Kidney tubule cell (primary cell): ENCODE measurements around the gene PSMB5.
A peak's percentile ranks its signal among the peaks of the same experiment; 100 is the strongest.

Source experiments
- DNase-seq: peaks from one replicate; pipeline ENCODE4 v3.0.0-alpha.2; 2018; ENCODE audit warnings: low spot score

PSMB5 gene

DNA sequence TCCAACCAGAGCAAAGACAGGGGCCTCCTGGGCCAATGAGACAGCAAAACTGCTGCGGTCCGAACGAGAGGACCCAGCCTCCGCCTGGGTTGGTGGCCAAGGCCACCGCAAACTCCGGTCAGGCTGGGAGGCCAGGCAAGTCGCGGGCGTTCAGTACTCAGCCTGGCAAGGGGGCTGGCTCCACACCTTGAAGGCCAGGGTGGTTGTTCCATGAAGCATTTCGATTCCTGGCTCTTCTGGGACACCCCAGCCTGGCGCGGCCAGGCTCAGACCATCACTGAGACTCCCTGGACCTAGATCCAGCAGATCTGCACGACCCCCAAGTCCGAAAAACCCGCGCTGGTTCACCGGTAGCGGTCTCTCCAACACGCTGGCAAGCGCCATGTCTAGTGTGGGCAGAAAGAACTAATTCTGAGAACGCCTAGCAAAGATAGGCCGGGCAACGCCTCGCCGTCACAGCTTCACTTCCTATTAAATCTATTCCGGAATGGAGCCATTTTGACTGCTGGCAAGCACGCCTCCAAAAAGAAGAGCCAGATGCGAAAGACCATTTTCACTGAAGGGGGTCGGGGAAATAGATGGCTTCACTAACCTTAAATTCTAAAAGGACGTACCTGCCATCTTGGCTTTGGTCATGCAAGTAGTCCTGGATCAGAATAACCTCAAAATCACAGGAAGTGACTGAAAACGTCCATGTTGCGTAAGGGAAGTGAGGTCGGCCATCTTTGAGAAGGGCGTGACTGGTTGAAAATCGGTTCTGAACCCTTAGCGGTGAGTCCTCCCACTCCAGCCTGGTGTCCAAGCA, at the start of gene PSMB5:
PSMB5 (minus strand) TSS at position 403 of the 805 bp plus-strand sequence; CDS start at position 384, 19 bp downstream.
- DNase-seq, result peak; percentile 97

DNA sequence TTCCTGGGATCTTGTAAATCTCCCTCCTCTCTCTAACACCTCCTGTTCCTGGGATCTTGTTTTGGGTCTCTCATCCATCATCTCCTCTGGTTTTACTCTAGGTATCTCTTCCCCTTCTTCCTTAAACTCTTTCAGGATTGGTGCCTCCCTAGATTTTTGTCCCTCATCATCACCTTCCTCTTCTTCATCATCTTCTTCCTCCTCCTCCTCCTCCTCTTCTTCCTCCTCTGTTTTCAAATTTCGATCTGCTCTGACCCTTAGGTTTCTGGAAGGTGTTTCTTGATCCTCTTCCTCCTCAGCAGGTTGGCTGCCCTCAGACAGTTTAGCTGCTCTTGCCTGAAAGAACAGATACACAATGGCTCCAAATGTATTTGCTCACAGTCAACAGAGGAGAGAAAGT, 45.8 kb upstream of the PSMB5 start:
- DNase-seq, result no peak

DNA sequence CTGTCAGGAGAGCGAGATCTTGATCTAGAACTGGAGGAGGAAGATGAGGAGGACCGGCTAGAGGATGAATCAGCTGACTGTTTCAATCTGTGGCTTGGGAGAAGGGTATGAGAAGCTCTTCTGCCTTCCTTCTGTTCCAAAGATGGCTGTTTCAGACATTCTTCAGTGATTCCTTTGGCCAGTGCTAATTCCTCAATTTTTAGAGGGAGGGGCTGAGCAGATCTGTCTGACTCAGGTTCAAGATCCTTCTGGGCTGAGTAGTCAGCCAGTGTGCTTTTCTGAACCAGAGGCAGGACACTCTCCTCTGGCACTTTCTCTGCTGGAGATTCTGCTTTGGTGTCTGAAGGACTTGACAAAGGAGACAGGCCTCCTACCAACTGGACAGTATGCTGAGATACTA, 45.0 kb upstream of the PSMB5 start:
- DNase-seq, result peak; percentile 28

DNA sequence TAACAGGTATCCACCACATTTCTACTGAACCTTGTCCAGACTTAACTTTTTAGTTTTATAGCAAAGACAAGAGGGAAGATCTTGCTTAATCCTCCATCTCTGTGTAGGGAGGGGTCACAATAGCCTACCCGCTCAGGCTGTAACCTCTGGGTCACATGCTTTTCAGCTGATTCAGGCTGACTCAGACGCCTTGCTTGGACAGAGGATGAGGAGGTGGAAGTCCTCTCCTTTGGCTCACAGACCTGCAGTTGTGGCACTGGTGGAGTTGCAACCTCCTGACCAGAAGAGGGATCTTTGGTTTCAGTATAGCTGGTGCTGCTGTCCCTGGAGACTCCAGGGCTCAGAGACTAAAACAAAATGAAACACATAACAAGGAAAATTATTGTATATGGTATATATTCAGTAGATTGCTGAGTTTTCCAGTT, 44.0 kb upstream of the PSMB5 start:
- DNase-seq, result peak; percentile 95

DNA sequence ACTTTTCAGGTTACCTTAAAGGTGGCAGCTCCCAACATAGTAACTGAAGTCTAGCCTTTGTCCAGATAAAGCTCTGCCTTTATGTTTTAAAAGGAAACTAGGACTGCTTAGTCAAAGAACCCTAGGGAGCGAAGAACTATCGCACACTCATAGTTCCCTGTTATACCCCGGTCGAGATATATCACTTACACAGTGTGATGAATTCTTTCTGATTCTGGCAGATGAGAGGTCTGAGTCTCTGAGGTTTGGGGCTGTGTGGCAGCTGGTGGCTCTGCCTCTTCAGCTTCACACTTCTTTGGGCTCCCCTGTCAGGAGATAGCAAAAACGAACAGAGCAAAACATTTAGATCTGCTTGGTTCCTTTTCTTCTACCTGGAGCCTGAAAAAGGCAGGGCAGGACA, 43.3 kb upstream of the PSMB5 start:
- DNase-seq, result no peak

DNA sequence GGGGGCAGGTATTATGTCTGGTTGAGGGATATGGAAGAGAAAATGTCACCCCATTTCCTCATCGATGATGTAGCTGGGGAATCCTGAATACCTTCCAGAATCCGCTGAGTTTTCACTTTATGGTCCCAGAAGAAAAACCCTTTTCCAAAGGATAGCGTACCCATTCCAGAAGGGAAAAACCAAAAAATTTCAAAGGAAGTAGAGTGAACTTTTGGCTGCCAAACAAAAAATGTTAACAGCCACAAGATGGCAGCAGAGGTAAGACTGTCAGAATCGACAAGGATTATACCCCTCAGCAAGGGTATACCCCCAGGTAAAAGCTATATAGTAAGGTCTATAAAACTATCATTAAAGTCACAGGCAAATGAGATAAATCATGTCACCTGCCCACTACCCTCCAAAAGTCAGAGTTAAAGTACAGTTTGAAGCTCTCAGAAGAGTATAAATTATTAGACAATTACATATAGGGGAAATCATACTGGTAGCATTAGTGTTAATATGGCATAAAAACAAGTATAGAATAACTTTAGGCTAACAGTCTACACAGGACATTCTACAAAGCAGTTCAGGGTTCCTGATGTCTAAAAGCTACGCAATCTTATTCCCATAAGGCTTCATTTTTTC, 42.2 kb upstream of the PSMB5 start:
- DNase-seq, result peak; percentile 43

DNA sequence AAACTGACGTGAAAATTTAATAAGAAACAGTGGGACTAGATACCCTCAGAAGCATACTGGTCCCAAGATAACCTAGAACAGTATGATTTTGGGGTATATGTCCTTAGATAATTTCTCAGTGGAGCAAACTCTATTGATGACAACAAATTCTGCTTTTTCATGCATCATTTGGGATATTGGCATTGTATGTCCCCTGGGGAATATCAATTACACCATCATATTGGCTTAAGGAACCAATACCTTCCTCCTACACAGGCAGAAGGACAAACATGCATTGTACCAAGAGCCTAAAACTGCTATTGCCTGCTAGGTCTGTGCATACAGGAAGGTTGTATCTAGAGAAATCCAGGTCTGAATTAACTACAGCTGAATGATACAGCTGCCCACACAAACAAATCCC, 40.2 kb upstream of the PSMB5 start:
- no peak for DNase-seq

DNA sequence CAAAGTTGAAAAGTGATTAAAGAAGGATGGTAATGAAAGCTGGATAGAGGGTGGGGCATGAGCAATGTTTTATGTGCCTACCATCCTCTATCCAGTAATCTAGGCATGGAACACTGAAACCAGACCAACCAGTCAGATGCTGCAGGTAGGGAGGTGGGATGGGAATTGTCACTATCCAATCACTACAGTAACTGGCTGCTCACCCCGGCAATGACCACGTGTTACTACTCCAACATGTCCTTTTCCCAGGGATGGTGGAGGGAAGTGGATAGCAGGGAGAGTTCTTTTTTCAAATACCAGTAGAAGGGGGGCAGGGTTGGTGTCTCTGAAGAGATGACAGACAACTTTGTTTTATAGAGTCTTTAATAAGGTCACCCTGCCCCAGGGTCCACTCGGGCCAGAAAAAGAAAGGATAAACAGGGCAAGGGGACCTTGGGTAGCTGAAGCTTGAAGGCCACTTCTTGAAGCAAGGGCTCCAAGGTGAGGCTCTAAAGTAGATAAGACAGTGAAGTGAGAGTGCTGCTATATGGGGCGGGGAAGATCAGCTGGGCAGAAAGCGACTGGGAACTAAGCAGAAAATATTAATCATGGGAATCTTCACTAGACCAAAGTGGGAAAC, 37.3 kb upstream of the PSMB5 start:
- peak; percentile 34 for DNase-seq

DNA sequence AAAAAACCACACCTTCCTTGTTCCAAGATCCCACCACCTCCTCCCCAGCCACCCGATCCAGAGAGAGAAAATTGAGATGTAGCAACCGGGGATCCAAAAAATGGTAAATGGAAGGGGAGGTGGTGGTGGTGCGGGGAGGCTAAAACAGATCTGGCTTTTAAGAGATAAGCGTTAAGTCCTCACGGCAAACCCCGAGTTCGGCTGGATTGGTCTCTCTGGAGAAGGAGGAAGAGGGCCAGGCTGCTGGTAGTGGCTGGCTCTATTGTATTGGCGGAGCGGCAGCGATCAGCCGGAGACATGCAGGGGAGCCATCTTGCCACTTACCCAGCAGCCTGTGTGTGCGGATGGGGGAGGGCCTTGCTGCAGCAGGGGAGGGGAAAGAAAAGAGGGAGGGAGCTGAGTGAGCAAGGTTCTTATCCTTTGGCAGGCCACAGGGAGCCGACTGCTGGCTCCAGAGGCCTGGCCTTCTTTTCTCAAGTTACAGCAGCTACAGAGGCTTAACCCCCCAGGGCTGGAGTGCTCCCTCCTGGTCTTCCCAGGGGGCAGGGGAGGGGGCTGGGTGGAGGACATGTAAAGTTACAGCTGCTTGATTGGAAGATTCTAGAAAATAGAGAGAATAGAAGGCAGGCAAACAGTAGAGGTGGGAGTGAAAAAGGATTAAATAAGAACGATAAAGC, 36.7 kb upstream of the PSMB5 start:
- peak; percentile 90 for DNase-seq

DNA sequence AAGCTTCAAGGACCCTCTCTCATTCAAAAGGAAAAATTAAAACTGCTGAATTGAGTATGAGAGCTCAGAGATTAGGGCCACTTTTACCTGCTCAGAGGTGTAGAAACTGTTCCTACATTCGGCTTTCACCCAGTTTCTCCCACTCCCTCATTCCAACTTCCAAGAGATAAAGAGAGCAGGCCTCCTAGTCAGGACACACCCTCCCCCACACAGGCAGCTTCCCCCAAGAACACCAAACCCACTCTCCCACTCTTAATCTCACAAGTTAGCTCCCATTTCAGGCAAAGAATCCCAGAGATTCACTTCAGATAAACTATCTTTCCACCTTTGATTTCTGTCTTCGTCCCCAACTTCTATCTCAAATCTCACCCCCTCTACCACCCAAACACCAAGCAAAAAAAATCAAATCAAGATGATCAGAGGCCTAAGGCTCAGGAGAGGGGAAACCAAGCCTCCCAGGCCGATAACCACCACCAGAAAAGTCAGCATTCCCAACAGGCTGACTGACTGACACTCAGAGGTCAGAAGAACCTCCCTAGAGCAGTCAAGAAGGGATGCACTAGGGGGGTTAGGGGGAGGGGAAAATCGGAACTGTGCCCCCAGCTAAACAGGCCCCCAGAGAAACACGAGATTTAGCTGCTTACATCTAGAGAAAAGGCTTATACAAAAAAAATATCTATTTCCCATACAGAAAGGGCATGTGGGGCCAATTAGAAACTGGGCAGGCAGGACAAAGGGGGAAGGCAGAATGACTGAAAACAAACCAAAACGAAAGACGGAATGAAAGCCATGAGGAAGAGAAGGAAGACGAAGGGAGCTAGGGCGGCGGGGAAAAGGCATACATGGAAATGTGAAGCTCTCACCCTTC, 35.8 kb upstream of the PSMB5 start:
- no peak for DNase-seq

DNA sequence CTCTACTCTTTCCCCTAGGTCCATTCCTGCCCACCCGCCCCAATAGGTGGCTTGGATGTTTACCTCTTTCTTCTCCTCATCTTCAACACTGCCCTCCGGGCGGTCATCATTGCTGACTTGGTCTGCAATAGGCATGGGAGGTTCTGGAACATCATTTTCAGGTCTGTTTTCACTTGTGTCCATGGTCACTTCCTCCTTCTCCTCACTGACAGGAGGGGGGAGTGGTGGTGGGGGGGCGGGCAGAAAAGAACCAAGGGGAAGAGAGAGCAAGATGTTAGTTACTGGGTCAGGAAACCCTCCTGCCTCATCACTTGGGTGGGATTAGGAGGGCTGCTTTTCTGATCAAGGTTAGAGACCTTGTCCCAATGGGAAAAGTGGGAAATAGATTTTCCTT, 34.7 kb upstream of the PSMB5 start:
- DNase-seq, result no peak

DNA sequence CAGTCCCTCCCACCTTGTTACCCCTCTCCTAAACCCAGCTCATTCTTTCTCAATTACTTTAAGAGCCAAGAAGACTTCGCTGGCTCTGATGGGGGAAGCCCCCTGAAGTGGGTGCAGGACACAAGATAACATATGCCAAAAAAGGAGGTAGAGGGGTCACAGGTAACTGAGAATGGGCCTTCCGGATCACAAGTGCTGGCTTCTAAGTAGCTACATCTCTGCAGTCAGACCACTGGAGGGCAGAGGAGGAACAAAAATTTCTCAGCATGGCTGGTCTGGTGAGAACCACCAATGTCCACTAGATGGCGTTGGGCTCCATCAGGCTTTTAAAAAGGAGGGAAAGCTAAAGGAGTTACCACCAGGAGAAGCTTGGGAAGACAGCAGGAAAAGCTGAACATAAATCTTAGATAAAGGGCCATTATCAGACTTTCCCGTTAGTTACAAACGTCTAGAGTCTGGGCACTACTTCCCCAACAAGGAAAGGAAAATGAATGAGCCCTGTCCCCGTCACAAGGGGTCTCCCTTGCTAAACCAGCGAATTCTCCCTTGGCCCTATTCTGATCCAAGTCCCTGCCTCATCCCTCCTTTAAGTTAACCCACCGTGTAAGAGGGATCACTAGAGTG, 34.2 kb upstream of the PSMB5 start:
- peak; percentile 92 for DNase-seq

DNA sequence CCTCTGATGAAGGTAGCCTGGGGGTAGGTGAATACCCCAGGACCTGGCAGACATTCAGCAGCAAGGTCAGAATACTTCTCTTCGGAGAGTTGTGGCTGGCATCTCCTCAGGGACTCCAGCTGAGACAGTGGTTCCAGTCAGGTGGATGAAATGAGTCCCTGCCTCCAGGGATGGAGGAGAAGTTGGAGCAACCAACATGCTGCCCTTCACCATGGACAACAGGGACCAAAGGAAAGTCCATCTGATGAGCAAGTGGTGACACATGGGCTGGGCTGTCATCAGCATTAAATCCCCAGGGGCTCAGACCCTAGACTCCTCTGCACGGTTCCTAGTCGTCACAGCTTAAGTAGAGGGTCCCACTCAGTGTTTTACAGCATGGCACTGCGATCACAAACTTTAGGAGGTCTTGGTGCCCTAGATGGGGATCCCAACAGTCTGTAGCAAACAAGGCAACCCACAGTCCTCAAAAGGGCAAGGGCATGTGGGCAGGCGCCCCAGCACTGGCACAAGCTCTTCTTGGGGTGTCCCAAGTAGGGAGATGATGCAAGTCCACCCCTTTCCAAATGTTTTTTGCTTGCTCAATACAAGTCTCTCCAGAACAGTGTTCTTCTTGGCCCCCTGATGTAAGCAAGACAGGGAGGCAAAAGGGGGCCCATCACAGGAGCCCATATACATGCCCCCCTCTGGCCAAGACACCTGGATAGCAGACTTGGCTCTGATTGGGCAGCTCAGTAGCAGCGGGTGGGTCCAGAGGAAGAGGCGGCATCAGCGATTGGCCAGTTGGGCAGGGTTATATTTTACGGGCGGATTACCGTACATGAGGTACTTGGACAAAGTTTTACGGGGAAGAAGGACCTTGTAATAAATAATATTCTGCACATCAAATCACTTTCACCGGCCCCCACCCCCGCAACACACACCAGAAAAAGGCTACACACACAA, 33.4 kb upstream of the PSMB5 start:
- DNase-seq, result no peak

DNA sequence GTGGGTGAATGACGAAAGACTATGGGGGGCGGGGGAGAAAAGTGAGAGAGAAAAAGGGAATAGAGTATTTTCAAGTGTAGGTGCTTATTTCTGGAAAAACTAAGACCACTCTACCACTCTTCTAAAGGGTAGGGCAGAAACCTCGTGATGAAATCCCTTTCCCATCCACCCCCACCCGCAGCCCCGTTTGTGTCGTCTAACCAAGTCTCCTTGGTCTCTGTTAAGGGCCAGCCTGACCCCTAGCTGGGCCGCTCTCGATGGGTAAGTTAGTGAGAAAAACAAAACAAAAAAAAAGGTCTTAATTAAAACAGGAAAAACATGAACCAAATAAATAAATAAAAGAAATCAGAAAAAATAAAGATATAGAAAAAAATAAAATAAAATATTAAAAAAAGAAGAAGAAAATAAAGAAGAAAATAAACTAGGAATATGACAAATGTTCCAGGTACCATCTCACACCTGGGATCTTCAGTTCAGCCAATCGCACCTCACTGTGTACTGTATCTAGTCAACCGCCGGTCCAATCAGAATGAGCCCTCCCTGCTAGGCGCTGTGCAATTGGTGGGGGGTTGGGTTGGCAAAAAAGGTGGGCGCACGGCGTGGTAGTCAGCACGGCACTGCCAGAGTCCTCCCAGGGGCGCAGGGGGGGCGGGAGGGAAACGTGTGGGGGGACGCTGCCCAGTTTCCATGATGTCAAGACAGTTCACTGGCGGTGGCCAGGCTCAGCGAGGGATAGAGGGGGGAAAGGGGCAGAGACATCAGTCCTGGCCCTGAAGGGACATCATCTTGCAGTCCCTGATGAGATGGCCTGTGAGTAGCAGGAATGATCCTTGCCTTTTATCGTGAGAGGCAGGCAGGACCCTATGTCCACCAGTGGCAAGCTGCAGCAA, 32.4 kb upstream of the PSMB5 start:
- DNase-seq, result no peak

DNA sequence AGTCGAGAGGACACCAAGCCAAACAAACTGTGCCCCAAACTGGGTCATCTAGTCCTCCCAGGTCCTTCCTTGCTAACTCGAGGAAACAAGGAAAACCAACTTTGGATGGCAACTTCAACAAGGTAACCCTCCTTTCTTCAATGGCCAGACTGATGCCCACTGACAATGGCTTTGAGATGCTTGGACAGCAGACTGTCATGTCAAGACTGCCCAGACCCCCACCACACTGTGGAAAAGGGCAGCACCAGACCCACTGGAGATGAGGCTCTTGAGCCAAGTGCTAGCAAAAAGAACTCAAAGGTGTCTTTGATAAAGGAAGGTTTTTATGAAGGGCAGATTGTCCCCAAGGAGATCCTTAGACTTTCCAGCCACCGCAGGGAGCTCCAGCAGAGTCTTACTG, 31.7 kb upstream of the PSMB5 start:
- DNase-seq, result no peak

DNA sequence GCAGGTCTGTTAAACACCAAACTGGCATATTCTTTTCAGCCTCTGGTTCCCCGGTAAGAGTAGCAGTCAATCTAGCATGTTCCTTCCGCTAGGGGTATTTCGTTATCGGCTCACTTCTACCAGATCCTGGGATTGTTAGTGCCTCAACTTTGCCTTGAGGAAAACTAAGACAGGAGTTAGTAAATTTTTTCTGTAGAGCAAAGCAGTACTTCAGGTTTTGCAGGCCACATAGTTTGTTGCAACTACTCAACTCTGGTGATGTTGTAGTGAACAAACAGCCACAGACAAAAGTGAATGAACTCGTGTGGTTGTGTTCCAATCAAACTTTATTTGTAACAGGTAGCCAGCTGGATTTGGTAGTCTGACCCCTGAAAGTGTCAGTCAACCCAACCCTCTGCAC, 28.9 kb upstream of the PSMB5 start:
- no peak for DNase-seq

DNA sequence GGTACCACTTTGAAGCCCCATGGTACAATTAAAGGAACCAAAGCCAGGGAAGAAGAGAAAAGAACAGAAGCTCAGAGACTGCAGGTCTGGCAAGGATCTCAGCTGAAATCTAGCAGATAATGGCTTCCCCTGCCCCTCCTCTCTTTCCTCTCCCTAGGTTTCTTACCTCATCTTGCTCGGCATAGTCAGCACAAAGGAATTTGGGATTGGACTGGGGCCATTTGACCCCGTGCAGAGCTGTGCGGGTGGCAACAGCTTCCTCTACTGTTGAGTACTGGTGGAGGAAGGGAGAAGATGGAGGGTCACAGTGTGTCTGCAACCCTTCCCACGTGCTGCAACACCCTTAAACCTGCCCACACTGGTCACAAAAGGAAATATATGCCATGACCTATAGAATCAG, 27.3 kb upstream of the PSMB5 start:
- DNase-seq, result peak; percentile 95

DNA sequence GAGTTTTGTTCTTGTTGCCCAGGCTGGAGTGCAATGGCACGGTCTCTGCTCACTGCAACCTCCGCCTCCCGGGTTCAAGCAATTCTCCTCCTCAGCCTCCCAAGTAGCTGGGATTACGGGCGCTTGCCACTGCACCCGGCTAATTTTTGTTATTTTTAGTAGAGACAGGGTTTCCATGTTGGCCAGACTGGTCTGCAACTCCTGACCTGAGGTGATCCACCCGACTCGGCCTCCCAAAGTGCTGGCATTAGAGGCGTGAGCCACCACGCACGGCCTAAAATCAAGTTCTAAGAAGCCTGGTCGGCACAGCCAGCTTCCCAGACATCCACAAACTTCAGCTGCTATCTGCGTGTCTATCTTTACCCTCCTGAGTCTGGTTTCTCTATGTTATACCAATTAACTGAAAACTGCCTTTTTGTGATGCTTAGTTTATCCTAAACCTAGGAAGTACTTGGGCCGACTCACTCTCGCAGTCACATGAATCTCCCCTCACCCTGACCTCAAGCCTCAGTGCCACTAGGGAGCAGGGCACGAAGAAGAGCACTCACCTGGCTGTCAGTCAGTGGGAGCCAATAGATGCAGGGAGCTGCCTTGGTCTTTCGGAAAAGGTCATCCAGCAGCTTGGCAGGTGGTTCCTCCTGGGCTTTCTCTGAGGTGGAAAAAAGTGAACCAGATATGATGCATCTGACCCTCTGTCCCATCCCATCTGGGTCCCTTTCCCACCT, 26.0 kb upstream of the PSMB5 start:
- no peak for DNase-seq
